ENCODE results near the gene WWC2.

DNA sequence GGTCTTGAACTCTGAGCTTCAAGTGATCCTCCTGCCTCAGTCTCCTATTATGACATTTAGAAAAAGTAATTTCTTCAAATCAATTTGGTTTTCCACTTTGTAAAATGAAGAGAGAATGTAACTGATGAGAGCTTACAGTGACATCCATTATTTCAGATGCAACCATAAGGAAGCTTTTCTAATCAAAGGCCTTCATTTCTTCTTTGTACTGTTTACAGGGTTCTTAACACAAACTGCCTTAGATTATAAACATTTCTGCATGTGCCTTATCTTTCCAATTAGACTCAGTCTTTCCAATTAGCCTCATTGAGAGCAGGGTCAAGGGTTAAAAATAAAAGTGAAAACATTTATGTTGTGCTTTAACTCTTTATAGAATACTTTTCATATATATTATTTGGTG is 71.8 kb downstream of the WWC2 start:
- TF ChIP-seq CTCF (conservative IDR thresholded peaks at IDR 0.05; ENCODE audit: low read length) (no peak), EZH2phosphoT487 (IDR thresholded peaks at IDR 0.05; ENCODE audit: borderline replicate concordance) (no peak)

Measured in Loucy (cell line).